Measurements from ENCODE around the gene KRTAP29-1.
A peak's percentile ranks its signal among the peaks of the same experiment; 100 is the strongest.
"Not testable (repeated sequence)": the region's sequence is repeated elsewhere in the genome, so short reads cannot be mapped to it uniquely, and the experiment has no call there.

Gene KRTAP29-1

DNA sequence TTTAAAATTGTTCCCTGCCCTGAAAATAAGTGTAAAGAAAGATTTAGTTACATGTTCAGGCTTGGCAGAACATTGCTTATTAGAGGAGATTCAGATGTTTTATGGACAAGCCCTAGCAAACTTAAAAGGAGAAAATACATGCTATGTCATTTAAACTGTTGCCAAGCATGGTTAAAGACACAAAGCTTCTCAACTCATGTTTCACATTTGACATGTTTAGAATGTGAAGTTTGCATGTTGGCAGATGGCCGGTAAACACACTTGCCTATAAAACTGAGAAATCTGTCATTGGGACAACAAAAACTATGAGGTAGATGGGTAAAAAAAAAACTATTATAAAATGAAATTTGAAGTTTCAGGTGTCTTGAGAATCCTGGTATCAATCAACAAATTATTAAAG lies 5.8 kb downstream of the KRTAP29-1 start:
- DNase-seq = no peak

DNA sequence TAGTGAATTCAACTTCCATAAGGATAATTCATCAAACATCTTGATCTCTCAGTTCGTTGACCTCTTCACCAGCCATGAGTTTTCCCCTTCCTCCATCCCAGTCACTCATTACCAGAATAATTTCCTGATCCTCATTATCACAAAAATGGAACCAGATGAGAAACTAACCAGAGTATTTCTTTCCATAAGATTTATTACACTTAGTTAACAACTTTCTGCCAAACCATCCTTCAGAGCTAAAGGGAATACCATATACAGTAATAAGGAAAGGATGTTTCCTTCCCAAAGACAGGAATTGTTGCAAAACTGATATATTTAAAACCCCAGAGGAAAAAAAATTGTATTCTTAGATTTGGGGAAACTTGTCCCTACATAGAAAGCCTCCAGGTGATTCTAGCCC lies 8.6 kb downstream of the KRTAP29-1 start:
- no peak for DNase-seq

DNA sequence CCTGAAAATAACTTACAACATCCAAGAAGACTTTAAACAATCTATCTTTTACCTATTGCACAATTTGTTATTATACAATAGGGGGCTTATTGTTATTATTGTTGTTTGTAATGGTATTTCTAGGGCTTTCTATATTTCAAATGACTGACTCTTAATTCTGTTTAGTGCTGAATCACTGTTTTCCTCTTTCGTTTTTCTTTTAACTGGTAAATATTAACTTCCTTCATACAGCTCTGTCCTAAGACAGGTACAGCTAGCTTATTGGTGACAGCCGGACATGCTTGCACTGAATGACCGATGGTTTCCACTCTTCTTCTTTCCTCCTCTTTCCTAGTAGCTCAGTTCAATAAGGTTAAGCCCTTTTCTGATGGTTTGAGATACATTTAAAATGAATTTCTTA lies 15.6 kb downstream of the KRTAP29-1 start:
- DNase-seq = no peak

DNA sequence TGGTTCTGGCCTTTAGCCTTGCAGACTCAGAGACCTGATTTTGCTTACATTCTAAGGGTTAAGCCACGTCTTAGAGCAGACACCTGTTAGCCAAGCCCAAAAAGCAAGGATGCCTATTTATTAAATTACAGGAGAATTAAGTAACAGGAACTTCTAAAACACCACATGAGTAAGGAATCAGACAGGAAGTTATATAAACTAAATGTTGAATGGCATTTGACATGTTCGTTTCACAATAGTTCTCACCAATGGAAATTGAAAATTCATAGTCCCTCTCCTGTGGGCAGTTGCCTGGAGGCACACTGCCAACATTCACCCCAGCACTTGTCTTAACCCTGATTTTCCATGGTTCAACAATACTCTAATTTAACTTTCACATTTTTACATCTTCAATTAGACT lies 18.1 kb downstream of the KRTAP29-1 start:
- DNase-seq = peak; percentile 35

DNA sequence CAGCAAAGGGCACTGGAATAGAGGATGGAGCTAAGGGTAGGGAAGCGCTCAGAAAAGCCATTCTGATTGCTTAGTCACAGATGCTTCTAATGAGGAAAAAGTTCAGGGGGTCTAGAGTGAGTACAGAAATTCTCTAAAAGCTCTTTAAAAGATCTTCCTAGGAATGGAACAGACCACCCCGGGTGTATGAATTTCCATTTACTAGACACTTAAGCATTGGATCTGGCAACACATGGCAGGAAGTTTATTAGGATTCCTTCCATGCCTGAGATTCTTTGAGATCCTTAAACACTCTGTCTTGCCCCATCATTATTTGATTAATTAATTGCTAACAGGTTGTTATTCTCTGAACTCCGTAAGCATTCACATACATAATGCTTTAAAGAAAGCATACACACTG lies 18.6 kb downstream of the KRTAP29-1 start:
- DNase-seq = no peak

DNA sequence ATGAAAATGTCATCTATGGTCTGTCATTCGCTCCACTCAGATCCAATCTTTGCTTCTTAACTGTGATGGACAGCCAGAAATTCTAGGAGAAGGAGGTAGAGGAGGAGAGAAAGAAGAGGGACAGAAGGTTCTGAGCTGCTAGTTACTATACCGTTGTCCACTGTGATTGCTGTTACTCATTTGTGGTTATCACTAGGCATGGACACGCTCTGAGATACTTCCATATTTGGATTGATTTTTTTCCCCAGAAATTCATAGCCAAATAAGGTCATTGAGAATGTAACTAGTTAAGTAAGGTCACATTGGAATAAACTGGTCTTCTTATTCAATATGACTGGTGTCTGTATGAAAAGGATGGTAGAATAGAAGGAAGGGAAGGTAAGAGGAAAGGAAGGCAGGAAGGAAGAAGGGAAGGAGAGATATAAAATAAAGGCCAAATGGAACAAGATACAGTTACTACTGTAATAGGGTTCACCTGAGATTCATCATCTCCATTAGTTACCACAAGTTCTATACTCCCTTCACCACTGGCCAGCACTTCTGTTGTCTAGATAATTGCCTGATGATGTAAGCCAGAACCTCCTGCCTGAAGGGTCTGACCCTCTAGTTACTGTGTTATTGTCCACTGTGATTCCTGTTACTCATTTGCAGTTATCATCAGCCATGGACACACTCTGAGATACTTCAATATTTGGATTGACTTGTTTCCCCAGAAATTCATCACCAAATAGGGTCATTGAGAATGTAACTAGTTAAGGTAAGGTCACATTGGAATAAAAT lies 24.3 kb downstream of the KRTAP29-1 start:
- no peak for DNase-seq

DNA sequence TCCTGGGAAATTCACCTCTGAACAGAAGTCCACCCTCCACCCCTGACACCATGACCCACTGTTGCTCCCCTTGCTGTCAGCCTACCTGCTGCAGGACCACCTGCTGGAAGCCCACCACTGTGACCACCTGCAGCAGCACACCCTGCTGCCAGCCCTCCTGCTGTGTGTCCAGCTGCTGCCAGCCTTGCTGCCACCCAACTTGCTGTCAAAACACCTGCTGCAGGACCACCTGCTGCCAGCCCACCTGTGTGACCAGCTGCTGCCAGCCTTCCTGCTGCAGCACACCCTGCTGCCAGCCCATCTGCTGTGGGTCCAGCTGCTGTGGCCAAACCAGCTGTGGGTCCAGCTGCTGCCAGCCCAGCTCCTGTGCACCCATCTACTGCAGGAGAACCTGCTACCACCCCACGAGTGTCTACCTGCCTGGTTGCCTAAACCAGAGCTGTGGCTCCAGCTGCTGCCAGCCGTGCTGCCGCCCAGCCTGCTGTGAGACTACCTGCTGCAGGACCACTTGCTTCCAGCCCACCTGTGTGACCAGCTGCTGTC lies 26.9 kb downstream of the KRTAP29-1 start, which contains the start of gene KRTAP9-7:
TSS of gene KRTAP9-7 (plus strand) at position 51 of the 543 bp plus-strand sequence. CDS start at position 51, 0 bp downstream.
- not testable (repeated sequence) for DNase-seq

DNA sequence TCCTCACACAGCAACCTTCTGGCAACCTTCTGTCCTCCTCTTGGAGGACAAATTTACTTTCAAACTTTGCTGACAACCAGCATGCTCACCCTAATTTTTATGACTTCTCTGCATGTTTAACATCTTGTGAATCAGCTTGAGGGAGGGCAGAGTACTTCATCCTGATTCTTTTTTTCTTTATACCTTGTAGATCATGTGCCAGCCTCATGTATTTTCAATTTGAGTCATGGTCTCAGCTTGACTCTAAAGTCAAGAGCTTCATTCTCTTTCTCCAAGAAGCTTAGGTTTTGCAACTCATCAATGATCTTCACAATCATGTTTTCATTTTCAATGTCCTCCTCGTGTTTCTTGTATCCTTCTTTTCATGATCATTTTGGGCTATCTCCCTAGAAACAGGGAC lies 30.8 kb downstream of the KRTAP29-1 start:
- no peak for DNase-seq

DNA sequence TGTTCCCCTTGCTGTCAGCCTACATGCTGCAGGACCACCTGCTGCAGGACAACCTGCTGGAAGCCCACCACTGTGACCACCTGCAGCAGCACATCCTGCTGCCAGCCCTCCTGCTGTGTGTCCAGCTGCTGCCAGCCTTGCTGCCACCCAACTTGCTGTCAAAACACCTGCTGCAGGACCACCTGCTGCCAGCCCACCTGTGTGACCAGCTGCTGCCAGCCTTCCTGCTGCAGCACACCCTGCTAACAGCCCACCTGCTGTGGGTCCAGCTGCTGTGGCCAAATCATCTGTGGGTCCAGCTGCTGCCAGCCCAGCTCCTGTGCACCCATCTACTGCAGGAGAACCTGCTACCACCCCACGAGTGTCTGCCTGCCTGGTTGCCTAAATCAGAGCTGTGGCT lies 31.3 kb downstream of the KRTAP29-1 start:
- not testable (repeated sequence) for DNase-seq

DNA sequence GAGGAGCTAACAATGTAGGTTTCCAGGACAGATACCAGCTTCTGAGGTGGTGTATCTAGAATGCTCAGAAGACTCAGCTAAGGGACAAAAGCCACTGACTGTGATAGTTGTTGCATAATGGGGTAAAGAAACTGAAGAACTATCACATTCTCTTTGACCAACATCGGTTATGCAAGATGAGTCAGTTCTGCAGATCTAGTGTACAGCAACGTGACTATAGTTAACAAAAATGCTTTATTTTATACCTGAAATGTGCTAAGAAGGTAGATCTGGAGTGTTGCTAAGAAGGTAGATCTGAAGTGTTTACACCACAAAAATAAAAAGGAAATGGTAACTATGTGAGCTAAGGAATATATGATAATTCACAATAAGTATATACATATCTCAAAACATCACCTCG lies 34.9 kb downstream of the KRTAP29-1 start:
- no peak for DNase-seq

DNA sequence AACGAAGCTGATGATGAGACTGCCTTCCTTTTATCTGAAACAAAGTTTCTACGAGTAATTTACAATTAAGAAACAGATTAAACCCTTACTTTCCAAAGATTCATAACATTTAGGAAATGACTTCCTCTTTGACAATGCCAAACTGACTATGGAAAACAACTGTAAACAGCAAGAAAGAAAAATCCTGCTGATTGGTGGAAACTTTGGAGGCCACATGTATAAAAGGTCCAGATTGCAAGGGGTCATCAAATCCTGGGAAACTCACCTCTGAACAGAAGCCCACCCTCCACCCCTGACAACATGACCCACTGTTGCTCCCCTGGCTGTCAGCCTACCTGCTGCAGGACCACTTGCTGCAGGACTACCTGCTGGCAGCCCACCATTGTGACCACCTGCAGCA lies 37.6 kb downstream of the KRTAP29-1 start, which contains the start of gene KRTAP9-6:
TSS of gene KRTAP9-6 (plus strand) at position 301 of the 400 bp plus-strand sequence. CDS start at position 301, 0 bp downstream.
- DNase-seq = peak; percentile 8

DNA sequence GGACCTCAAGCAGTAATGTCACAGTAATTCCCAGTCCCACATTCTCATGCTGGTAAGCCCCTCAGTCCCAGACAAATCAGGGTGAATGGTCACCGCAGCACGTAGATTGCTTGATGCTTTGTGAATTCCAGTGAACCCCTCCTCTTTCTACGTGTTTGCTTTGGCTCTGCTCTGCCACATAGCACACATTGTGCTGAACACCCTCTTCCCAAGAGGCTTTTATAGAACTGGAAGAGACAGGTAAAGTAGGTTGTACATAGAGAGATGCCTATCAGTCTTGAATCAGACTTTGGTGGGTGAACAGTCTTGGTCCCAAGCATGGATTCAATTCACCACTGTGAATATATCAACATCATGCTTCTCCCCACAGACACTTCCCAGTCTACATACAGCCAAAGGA lies 38.1 kb downstream of the KRTAP29-1 start:
- DNase-seq = no peak

DNA sequence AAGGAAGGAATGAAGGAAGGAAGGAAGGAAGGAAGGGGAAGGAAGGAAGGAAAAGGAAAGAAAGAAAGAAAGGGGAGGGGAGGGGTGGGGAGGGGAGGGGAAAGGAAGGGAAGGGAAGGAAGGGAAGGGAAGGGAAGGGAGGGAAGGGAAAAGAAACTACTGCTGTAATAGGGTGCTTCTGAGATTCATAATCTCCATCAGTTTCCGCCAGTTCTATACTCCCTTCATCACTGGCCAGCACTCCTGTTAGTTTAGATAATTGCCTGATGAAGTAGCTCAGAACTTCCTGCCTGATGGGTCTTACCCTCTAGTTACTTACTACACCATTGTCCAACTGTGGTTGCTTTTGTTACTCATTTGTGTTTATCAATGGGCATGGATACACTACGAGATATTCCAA lies 39.4 kb downstream of the KRTAP29-1 start:
- no peak for DNase-seq

DNA sequence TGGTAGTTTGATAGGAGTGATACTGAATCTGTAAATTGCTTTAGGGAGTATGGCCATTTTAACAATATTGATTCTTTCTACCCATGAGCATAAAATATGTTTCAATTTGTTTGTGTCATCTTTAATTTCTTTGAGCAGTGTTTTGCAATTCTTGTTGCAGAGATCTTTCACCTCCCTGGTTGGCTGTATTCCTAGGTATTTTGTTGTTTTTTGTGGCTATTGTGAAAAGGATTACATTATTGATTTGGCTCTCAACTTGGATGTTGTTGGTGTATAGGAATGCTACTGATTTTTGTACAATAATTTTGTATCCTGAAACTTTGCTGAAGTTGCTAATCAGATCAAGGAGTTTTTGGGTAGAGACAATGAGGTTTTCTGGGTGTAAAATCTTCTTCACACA lies 44.2 kb downstream of the KRTAP29-1 start:
- no peak for DNase-seq

DNA sequence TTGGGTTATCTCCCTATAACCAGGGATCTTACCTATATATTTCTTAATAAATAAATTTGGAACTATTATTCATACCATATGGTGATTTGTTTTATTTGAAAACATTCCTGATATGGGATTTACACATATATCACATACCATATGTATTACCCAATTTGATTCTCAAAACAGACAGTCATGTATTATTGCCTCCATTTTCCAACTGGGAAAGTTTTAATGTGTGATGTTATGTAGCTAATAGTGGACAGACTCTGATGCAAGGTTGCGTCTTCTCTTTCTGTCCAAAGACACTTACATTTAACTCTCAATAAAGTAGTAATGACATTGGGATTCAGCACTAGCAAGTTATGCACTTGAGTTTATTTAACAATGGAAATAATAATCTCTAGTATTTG lies 46.4 kb downstream of the KRTAP29-1 start:
- DNase-seq = no peak

DNA sequence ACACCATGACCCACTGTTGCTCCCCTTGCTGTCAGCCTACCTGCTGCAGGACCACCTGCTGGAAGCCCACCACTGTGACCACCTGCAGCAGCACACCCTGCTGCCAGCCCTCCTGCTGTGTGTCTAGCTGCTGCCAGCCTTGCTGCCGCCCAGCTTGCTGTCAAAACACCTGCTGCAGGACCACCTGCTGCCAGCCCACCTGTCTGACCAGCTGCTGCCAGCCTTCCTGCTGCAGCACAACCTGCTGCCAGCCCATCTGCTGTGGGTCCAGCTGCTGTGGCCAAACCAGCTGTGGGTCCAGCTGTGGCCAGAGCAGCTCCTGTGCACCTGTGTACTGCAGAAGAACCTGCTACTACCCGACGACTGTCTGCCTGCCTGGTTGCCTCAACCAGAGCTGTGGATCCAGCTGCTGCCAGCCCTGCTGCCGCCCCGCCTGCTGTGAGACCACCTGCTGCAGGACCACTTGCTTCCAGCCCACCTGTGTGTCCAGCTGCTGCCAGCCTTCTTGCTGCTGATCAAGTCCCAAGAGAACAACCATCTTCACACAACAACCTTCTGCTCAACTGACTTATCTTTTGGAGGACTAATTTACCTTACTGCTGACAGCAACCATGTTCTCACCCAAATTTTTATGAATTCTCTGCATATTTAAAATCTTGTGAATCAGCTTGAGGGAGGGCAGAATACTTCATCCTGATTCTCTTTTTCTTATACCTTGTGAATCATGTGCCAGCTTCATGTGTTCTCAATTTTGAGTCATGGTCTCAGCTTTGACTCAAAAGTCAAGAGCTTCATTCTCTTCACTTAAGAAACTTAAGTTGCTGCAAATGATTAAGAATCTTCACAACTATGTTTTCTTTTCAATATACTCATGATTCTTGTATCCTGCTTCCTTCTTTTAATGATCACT lies 47.0 kb downstream of the KRTAP29-1 start, which contains the start of gene KRTAP9-9:
TSS of gene KRTAP9-9 (plus strand) at position 4 of the 910 bp plus-strand sequence.
- DNase-seq = not testable (repeated sequence)

DNA sequence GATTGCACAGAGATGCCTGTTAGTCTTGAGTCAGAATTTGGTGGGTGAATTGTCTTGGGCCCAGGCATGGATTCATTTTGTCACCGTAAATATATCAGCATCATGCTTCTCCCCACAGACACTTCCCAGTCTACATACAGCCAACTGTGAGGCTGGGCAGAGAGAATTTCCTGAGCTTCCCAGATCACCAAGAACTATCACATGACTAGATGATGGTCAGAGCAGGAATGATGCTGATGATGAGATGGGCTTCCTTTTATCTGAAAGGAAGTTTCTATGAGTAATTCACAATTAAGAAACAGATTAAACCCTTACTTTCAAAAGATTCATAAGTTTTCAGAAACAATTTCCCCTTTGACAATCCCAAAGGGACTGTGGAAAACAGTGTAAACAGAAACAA lies 47.8 kb downstream of the KRTAP29-1 start:
- DNase-seq = no peak
